EH (cell line): ENCODE measurements around the gene ANTXR1.
"Not testable (repeated sequence)": the region's sequence is repeated elsewhere in the genome, so short reads cannot be mapped to it uniquely, and the experiment has no call there.

Experiments used
- DNase-seq: peaks from one replicate; pipeline ENCODE4 v3.0.0-alpha.2; 2015; ENCODE audit warnings: low read depth

ANTXR1 gene

GRCh38 chr2:69210385-69210784, 197.4 kb downstream of the ANTXR1 start:
- no peak for DNase-seq

- no peak for DNase-seq
These were observed 198.1 kb downstream of the ANTXR1 start for GRCh38 chr2:69211048-69211447.

DNA sequence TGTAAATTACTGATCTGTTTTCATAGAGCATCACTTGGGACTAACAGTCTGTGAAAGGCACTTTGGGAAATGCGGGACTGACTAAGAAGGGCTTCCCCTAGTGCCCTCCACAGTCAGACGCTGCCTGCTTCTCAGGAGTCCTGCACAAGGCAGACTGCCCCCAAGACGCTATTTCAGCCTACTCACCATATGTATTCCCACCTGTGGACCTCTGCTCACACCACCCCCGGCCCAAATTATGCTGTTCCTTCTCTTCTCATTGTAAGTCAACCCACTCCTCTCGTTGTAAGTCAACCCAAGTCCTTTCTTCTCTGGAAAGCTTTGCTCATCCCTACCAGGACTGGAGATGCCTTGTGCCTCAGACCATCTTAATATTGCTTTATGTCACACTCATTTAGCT, 198.7 kb downstream of the ANTXR1 start:
- DNase-seq: no peak

GRCh38 chr2:69212238-69213028, 199.5 kb downstream of the ANTXR1 start:
- DNase-seq: no peak

- peak; percentile 48 for DNase-seq
These were observed 200.2 kb downstream of the ANTXR1 start for GRCh38 chr2:69213201-69213600.

DNA sequence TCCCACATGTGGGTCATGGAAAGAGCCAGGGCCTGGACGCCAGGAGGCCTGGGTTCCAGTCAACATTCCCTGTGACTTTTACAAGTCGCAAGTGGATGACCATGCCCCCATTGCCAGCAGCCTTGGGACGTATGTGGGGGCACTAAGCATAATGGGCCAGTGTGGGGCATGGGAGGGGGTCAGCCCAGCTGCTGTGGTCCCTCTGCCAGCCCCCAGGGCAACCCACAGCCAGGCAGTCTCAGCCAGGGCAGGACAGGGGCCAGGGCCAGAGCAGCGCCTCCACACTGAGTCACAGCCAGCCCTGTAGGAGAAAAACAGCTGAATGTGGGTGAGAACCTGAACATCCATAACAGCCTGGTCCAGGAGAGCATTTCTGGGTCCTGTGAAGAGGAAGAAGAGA, 200.8 kb downstream of the ANTXR1 start:
- no peak for DNase-seq

DNA sequence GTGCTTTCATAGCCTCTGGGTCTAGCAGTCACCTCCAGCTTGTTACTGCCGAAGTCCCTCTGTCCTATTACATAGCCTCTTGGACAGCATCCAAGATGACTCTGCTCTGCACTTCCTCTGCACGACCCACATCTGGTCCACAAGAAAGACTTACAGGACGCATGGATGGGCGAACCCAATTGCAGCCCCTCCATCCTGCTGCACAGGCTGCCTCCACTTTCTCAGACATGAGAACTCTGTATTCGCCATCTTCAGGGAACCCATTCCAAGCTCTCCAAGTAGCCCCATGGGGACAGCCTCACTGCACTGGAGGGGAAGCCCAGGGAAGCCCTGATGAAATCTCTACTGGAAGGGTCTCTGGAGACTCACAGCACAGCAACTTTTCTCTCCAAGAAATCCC, 201.9 kb downstream of the ANTXR1 start:
- DNase-seq: peak; percentile 79

- peak; percentile 77 for DNase-seq
These were observed 203.8 kb downstream of the ANTXR1 start for GRCh38 chr2:69216535-69217332.

DNA sequence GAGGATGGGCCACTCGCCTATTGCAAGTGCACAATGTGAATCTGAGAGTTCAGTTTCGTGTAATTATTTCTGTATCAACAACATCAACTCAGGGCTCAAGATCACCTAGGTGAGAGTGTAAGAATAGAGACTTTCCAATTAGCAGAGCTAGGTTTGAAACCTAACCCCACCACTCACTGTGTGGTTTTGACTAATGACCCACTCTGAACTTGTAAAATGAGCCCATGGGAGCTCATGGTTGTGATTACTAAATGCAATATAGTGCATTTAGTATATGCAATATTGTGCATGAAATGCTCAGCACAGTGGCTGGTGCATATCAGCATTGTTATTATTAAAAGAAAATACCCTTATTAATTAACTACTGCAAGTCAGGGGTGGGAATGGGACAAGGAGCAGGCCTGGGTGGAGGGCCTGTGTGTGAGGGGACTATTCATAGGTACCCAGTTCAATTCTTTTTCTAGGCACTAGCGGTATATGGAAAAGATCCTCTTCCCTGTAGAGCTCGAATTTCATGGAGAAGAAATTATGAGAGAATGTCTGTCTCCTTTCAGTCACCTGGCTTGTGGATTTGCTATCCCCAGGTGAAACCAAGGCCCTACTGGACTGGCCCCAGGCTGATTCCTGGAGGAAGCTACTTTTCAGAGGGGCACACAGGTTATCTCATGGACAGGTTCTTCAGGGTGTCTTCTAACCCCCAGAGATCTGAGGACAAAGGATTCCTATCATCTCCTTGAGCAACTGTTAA, 204.5 kb downstream of the ANTXR1 start:
- DNase-seq: no peak

- DNase-seq: no peak
These were observed 208.5 kb downstream of the ANTXR1 start for GRCh38 chr2:69221512-69221911.

DNA sequence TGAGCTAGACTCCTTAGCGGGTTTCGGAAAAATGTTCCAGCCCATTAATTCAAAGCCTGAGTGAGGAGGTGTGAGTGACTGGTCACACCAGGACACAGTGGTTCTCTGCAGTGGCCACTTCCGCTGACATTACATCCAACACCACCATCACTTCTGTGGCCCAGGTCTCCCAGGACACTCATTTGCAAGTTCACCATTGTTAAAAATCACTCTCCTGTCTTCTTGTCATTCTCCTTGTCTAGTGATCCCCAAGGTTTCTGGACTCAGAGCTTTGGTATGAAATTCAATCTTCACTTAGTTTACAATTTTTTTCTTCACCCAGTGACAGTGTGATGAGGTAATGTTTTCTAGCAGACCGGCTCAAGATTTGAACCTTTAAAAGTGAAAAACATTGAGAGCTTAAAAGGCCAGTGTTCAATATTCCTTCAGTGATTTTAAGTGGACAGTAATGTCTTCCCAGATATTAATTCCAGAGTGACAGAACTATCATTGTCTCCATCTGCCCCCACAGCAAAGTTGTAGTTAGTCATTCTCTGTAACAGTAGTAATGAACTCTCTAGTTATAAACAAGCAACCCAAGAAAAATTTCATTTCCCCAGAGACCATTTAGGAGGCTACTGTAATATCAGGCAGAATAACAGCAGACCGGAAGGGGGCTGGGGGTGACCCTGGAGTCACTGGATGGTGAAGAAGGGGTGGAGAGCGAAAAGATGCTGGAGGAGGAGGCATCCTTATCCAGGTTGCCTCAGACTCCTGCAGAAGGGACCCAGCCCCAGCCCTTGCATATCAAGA, 209.2 kb downstream of the ANTXR1 start:
- peak; percentile 72 for DNase-seq

- DNase-seq: peak; percentile 83
These were observed 210.1 kb downstream of the ANTXR1 start for GRCh38 chr2:69222953-69223658.

DNA sequence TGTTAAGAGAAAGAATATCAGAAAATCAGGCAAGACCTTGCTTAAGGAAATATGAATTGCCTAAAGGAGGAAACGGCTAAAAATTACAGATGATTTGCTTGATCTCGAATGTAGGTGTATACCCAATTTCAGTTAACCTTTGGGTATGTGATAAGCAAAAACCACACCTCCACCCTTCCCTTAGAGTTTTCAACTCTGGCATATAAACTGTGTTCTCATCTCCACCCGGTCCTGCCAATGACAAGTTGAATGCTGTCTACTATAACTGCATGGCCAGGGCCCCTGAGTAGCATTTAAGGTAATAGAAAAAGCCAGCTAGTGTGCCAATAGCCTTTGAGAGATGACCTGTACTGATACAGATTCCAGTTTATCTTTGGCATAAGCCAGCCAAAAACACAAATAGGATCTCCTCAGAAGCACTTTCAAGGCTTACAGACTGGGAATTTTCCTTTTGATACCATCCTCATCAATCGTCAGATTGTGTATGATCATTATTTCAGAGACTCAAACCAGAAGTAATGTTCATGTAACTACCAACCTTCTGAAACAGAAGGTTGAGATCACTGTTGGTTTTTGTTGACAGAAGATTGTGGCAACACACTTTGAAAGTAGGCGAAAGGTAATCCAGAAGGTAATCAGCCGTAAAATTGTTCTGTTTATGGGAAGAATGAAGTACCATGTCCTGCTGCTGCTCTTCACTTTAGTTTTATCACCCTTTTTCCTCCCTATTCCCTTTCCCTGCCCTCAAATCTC, 211.0 kb downstream of the ANTXR1 start:
- no peak for DNase-seq

DNA sequence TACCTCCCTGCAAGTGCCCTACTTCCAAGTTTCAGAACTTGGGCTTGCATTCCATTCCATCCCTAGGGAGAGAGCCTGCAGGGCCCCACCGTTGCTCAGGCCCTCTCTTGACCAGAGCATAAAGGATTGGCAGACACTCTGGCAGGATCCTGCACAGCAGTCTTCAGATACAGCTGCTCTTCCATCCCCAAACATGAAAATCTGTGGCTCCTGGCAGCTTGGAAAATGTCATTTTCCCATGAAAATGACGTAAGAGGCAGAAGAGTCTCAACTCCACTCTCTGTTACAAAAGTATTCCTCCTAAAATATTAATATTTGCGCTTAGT, 211.5 kb downstream of the ANTXR1 start:
- DNase-seq: no peak

DNA sequence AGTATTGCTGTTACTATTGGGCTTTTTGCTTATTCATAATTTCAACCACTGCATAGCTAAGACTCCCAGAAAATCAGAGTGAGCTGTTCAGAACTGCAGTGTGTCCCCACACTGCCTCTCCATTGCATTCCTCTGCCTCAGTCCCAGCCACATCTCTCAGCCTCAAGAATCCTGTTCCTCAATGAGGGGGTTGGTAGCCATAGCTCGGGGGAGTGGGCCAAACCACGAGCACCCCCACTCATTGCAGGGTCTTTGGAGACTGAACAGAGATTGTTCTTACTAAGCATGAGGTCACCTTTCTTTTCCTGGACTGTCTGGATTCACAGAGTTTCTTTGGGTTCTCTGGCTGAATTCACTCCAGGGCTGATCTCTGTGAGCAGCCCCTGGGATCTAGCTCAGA, 213.0 kb downstream of the ANTXR1 start:
- DNase-seq: peak; percentile 52

GRCh38 chr2:69226903-69227302, 213.9 kb downstream of the ANTXR1 start:
- DNase-seq: no peak

- DNase-seq: no peak
These were observed 214.7 kb downstream of the ANTXR1 start for GRCh38 chr2:69227716-69228115.

DNA sequence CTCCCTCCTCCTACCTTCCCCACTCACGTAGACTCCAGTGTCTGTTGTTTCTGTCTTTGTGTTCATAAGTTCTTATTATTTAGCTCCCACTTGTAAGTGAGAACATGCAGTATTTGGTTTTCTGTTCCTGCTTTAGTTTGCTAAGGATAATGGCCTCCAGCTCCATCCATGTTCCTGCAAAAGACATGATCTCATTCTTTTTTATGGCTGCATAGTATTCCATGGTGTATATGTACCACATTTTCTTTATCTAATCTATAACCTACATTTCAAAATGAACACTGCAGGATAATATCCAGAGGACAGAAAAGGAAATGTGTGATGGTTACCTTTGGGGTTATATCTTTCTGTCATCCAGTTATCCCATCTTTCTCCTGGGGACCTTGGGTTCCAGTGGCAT, 218.0 kb downstream of the ANTXR1 start:
- DNase-seq: not testable (repeated sequence)

DNA sequence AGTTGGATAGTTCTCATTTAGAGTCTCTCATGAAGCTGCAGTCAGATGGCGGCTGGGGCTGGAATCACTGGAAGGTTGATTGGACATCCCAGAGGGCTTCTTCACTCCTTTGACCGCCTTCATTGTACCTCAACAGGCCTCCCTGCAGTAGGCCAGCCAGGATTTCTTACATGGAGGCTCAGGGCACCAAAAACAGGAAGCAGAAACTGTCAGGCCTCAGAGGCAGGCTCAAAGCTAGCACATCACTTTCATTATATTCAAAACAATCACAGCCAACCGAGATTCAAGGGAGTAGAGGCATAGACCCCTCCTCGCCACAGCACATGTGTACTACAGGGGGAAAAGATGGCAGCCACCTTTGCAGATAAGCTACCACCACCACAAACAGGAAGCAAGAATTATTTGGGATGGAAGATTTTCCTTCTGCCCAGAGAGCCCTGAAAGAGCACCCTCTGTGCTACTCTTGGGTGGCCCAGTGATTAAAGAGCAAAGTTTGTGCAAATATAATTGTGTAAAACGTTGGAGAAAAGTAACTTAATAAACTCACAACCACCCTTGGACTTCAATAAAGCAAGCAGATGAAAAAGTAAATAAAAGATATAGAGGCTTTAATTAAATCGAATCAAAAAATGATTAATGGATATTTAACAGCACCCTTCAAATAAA, 218.8 kb downstream of the ANTXR1 start:
- no peak for DNase-seq

DNA sequence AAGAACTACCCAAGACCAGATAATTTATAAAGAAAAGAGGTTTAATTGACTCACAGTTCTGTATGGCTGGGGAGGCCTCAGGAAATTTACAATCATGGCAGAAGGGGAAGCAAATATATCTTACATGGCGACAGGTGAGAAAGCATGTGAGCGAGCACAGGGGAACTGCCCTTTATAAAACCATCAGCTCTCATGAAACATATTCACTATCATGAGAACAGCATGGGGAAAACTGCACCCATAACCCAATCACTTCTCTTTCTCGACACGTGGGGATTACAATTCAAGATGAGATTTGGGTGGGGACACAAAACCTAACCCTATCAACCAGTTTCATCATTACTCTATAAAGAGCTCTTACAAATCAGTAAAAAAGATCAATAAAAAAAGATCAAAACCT, 222.9 kb downstream of the ANTXR1 start:
- DNase-seq: not testable (repeated sequence)
